GM18511 (cell line): ENCODE results near the gene DYNLT5.

Experiments used
- ATAC-seq: cut with Tn5 transposase; IDR thresholded peaks from one replicate; pipeline ENCODE4 v1.9.1; 2021; ENCODE audit warnings: mild to moderate bottlenecking, moderate library complexity; ENCODE audit not compliant: unreplicated experiment

The DYNLT5 gene

GRCh38 chr1:66747501-66747900 is 4.8 kb upstream of the DYNLT5 start:
- no peak for ATAC-seq

GRCh38 chr1:66750577-66750976 is 1.7 kb upstream of the DYNLT5 start:
- no peak for ATAC-seq

GRCh38 chr1:66751160-66751559 is 1.1 kb upstream of the DYNLT5 start:
- ATAC-seq: no peak

- ATAC-seq: no peak
Measured at GRCh38 chr1:66752671-66753371, 562 bp downstream of the DYNLT5 start.

DNA sequence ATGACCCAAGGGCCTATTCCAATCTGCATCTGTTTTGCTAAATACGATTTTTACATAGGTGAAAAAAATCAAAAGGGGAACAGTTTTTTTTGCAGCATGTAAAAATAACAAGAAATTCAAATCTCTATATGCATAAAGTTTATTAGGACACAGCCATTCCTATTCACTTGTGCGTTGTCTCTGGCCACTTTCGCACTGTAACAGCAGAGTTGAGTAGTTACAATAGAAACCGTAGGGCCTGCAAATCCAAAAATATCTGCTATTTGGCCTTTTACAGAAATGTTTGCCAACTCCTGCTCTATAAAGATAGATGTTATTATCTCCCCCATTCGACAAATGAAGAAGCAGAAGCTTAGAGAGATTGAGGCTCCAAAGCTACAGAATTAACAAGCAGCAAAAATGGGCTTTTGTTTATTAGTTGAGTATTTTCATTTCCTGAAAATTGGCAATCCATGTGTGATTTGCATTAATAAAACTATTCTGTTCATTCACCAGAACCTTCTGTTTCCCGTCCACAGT is 5.5 kb downstream of the DYNLT5 start:
- ATAC-seq: peak; percentile 44

DNA sequence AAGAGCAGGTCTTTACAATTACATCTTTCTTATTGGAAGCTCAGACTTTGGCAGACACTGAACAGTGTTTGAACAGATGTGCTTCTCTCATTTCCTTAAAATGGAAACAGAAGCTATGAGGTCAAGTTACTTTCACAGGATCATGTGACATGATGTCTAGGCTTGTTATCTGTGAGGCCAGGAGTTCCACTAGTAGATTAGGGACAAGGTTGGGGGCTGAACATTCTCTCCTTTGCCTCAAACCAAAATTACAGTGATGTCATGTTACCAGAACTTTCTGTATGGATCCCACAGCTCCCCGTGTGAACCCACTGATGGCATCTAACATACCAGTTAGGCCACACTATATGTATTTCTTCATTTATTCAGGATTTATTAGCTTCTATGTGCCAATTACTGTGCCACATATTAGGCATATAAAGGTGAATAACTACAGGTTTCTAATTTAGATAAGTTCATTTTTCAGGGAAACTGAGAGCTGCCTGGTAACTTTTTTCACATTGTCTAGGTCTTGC is 6.0 kb downstream of the DYNLT5 start:
- peak; percentile 100 for ATAC-seq

- no peak for ATAC-seq
Measured at GRCh38 chr1:66760506-66760905, 8.2 kb downstream of the DYNLT5 start.

GRCh38 chr1:66761221-66761620 is 9.0 kb downstream of the DYNLT5 start:
- no peak for ATAC-seq

- ATAC-seq: peak; percentile 82
Measured at GRCh38 chr1:66764994-66765578, 12.8 kb downstream of the DYNLT5 start.

DNA sequence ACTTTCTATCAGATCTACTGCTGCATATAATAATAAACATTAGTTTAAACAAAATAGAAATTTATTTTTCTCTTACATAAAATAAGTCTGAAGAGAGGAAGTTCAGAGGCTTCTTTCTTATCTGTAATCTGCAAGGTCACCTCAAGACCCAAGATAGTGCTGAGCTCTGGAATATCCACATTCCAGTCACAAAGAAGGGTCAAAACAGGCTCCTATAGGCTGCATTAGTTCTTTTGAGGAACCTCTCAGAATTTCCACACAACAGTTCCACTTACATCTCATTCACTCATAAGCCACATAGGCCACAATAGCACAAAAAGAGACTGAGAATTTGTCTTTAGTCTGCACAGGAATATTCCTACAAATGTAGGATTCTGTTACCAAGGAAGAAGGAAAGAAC is 15.4 kb downstream of the DYNLT5 start:
- no peak for ATAC-seq

- no peak for ATAC-seq
Measured at GRCh38 chr1:66768965-66769364, 16.7 kb downstream of the DYNLT5 start.

GRCh38 chr1:66769512-66770229 is 17.4 kb downstream of the DYNLT5 start:
- ATAC-seq: no peak

- ATAC-seq: no peak
Measured at GRCh38 chr1:66770240-66770639, 18.0 kb downstream of the DYNLT5 start.

GRCh38 chr1:66770694-66771093 is 18.4 kb downstream of the DYNLT5 start:
- no peak for ATAC-seq

DNA sequence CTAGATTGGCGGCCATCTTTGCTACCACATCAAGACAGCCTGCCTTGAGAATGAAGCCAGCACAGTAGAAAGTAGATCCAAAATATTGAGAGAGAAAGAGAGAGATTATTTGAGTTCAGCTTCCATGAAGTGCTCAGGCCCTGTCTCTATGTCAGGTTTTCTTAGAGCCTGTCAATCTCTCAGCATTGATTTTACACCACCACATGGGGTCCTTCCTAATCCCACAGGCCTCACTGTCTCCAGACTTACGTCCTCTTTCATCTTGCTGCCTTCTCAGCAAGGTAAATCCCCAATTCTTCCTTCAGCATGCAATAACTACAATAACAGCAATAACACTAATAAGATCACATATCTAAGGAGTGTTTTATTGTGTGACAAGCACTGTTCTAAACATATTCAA is 21.0 kb downstream of the DYNLT5 start:
- ATAC-seq: no peak

- no peak for ATAC-seq
Measured at GRCh38 chr1:66774438-66774837, 22.2 kb downstream of the DYNLT5 start.

- no peak for ATAC-seq
Measured at GRCh38 chr1:66775646-66776045, 23.4 kb downstream of the DYNLT5 start.

DNA sequence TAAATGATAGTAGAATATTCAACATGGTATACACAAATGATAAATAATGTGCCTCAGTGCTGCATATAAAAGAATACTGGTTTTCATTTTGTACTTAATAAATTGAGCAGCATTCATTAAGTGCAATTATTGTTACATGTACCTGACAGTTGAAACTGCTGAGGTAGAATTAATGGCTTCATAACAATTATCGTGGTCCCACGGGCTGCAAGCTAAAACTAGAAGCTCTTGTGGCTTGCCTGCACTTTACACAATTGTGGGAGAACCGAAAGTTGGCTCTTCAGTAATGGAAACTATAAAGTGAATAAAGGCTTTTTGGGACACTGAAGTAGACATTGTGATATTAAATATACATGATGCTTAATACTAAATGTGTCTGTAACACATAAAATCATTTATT is 25.6 kb downstream of the DYNLT5 start:
- ATAC-seq: no peak

DNA sequence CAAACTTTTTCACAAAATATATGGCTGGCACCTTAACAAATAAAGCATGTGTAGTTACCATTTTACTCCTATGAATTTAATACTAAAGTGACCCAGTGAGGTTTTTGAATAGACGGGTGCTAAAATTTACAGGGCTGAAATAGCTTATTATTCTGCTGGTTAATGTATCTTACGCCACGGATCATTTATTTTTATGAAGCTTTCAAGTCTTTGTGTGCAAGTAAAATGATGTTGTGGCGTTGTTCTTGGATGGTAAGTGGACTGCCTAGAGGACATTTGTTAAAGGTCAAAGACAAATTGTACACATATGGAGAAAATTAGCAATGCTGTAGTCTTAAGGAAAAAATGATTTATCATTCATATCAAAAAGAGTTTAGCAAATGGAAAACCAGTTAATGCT is 26.0 kb downstream of the DYNLT5 start:
- no peak for ATAC-seq

DNA sequence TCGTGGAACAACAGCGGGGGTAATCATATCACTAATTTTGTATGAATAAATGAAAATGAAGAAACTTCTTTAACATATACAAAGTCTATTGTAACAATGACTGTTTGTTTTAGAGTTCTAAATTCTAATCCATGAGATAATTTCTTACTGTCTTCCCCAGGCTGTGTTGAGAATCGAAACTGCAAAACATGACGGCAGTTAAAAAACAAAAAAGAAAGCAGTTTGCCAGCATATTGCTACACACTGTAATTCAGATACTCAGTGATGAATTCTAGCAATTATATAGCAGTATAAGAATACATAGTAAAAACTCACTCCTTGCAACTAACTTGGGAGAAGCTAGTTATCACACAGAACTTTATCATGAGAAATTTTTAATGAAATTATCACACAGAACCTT is 26.7 kb downstream of the DYNLT5 start:
- no peak for ATAC-seq

- no peak for ATAC-seq
Measured at GRCh38 chr1:66779475-66780078, 27.3 kb downstream of the DYNLT5 start.
